Measurements from ENCODE around the gene LTC4S.
"Not testable (repeated sequence)": the region's sequence is repeated elsewhere in the genome, so short reads cannot be mapped to it uniquely, and the experiment has no call there.

LTC4S gene

GRCh38 chr5:179822444-179822990, 28.7 kb downstream of the LTC4S start:
- in situ Hi-C loops (cut with HindIII; ENCODE audit: low sequenced_read_pairs), result no loop called here

GRCh38 chr5:179823937-179824744, 30.4 kb downstream of the LTC4S start:
- in situ Hi-C loops (cut with HindIII; ENCODE audit: low sequenced_read_pairs), result no loop called here

- in situ Hi-C loops (cut with HindIII; ENCODE audit: low sequenced_read_pairs), result no loop called here
Observed at GRCh38 chr5:179824745-179825112, 30.9 kb downstream of the LTC4S start.

- in situ Hi-C loops (cut with HindIII; ENCODE audit: low sequenced_read_pairs), result no loop called here
Observed at GRCh38 chr5:179825655-179826182, 31.9 kb downstream of the LTC4S start.

GRCh38 chr5:179827680-179828079, 33.9 kb downstream of the LTC4S start:
- in situ Hi-C loops (cut with HindIII; ENCODE audit: low sequenced_read_pairs), result no loop called here

GRCh38 chr5:179828756-179829421, 35.1 kb downstream of the LTC4S start:
- in situ Hi-C loops (cut with HindIII; ENCODE audit: low sequenced_read_pairs), result no loop called here

- in situ Hi-C loops (cut with HindIII; ENCODE audit: low sequenced_read_pairs), result no loop called here
Observed at GRCh38 chr5:179829732-179830435, 36.1 kb downstream of the LTC4S start.

- in situ Hi-C loops (cut with HindIII; ENCODE audit: low sequenced_read_pairs), result no loop called here
Observed at GRCh38 chr5:179830818-179831468, 37.2 kb downstream of the LTC4S start.

- in situ Hi-C loops (cut with HindIII; ENCODE audit: low sequenced_read_pairs), result no loop called here
Observed at GRCh38 chr5:179832039-179832745, 38.4 kb downstream of the LTC4S start.

GRCh38 chr5:179833056-179833708, 39.4 kb downstream of the LTC4S start:
- in situ Hi-C loops (cut with HindIII; ENCODE audit: low sequenced_read_pairs), result no loop called here

- in situ Hi-C loops (cut with HindIII; ENCODE audit: low sequenced_read_pairs), result no loop called here
Observed at GRCh38 chr5:179833709-179834070, 39.9 kb downstream of the LTC4S start.

GRCh38 chr5:179834120-179834519, 40.3 kb downstream of the LTC4S start:
- in situ Hi-C loops (cut with HindIII; ENCODE audit: low sequenced_read_pairs), result no loop called here

- in situ Hi-C loops (cut with HindIII; ENCODE audit: low sequenced_read_pairs), result not testable (repeated sequence)
Observed at GRCh38 chr5:179834871-179835270, 41.1 kb downstream of the LTC4S start.

- in situ Hi-C loops (cut with HindIII; ENCODE audit: low sequenced_read_pairs), result no loop called here
Observed at GRCh38 chr5:179836225-179837019, 42.6 kb downstream of the LTC4S start.

GRCh38 chr5:179837076-179838011, 43.6 kb downstream of the LTC4S start:
- in situ Hi-C loops (cut with HindIII; ENCODE audit: low sequenced_read_pairs), result no loop called here

GRCh38 chr5:179839328-179840256, 45.8 kb downstream of the LTC4S start:
- in situ Hi-C loops (cut with HindIII; ENCODE audit: low sequenced_read_pairs), result no loop called here

- in situ Hi-C loops (cut with HindIII; ENCODE audit: low sequenced_read_pairs), result no loop called here
Observed at GRCh38 chr5:179840321-179840720, 46.5 kb downstream of the LTC4S start.
